ELF-1 (cell line): Measurements from ENCODE around the gene DOCK4.

ENCODE experiments used
- DNase-seq: peaks from one replicate; pipeline ENCODE4 v3.0.0-alpha.2; 2016; ENCODE audit warnings: low read depth, low spot score

DOCK4 gene

DNA sequence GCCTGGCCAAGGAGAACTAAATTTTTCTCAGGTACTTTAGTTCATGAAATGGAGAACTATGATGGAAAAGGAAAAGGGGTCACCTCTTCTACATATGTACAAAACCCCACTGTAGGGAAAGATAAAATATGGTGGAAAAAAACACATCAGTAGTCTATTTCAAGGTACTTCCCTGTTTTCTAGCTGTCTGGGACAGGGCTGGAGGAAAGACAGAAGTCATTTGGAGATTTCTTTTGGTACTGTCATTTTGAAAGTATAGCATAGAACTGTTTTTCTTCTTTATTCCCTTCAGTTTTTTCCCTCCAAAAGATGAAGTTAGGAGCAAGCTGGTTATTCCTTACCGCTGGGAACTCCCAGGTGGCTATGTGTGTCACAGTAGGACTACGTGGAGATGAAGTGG, 196.1 kb downstream of the DOCK4 start:
- no peak for DNase-seq

DNA sequence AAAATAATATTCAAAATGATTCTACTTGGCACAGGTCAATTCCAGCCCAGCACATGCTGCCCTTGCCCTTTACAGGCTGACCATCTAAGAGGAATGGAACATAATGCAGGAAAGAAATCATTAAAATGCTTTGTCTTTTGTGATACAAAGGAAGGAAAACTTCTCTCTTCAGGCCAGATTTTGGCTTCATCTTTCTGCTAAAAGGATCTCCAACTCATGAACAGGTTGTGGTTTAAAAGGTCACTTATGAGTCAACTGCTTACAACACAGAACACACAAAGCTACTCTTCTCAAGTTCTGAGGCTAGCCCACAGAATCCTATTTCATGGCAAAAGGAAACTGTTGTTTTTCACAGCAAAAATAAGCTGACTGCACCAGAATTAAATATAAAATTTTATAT, 197.1 kb downstream of the DOCK4 start:
- DNase-seq = no peak

DNA sequence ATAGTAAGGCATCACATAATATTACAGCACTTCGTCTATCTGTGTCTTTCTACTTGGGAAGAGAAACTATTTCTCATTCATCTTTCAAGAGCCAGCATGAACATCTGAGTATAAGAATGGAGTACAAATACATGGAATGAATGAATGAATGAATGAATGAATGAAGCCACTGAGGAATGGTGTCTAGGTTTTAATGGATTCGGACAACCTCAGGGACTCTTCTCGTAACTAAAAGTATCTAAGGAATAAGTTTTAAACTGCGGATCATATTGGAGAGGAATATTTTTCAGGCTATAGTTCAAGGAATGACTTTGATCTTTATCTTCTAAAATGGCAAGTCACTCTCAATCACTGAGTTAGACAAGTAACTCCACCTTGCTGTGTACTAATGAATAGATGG, 199.0 kb downstream of the DOCK4 start:
- DNase-seq = no peak

GRCh38 chr7:112006071-112006470, 200.1 kb downstream of the DOCK4 start:
- DNase-seq = no peak

- no peak for DNase-seq
Measured at GRCh38 chr7:112005205-112005775, 200.9 kb downstream of the DOCK4 start.

DNA sequence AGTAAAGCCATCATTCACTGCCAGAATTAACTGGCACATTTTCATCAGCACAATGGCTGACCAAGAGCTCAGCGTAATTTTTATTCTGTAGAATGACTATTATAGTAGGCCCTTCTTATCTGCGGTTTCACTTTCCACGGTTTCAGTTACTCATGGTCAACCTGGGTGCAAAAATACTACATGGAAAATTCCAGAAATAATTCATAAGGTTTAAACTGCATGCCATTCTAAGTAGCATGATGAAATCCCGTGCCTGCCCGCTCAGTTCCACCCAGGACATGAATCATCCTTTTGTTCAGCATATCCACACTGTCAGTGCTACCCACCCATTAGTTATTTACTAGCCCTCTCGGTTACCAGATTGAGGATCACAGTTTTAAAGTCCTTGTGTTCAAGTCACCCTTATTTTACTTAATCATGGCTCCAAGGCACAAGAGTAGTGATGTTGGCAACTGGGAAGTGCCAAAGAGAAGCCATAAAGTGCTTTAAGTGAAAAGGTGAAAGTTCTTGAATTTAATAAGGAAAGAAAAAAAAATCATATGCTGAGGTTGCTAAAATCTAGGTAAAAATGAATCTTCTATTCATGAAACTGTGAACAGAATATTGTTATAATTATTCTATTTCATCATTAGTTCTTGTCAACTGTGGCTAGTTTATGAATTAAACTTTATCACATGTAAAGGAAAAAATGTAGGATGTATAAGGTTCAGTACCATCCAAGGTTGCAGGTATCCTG, 204.9 kb downstream of the DOCK4 start:
- DNase-seq = no peak

DNA sequence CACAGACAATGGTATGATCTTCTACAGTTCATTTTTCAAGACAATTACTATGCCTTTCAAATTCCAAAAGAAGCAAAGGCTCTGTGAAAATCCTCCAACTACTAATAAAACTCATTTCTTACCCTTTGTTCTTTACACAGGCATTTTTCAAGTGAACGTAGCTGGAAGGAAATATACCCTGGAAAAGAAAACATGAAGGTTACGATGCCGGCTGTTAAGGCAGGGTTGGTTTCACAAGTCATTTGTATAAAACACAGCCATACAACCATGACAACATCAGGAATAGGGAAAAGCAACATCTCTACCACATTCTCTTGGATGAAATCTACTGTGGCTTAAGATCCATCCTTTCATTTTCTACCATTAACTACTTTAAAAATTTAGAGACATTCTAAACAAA, 207.9 kb downstream of the DOCK4 start:
- no peak for DNase-seq

- DNase-seq = no peak
Measured at GRCh38 chr7:111997546-111997945, 208.7 kb downstream of the DOCK4 start.

- DNase-seq = no peak
Measured at GRCh38 chr7:111992601-111993000, 213.6 kb downstream of the DOCK4 start.

GRCh38 chr7:111990643-111991042, 215.6 kb downstream of the DOCK4 start:
- no peak for DNase-seq

DNA sequence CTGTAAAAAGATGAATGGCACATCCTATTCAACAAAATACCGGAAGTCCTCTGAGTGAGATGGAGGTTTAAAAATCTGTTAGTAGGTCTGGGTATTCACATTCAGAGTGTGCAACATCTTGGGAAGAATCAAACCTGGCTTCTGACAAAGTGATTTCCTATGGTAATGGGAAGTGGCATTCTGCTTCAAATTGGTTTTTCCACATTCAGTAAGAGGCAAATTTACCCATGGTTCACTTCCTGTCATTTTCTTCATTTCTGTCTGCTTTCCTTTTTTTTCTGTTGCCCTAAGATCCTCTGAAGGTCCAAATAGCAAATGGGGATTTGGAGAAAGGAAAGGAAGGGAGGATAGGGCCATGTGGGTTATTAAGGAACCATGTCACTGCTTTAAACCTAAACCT, 218.3 kb downstream of the DOCK4 start:
- no peak for DNase-seq

- DNase-seq = no peak
Measured at GRCh38 chr7:111987115-111987826, 218.9 kb downstream of the DOCK4 start.

DNA sequence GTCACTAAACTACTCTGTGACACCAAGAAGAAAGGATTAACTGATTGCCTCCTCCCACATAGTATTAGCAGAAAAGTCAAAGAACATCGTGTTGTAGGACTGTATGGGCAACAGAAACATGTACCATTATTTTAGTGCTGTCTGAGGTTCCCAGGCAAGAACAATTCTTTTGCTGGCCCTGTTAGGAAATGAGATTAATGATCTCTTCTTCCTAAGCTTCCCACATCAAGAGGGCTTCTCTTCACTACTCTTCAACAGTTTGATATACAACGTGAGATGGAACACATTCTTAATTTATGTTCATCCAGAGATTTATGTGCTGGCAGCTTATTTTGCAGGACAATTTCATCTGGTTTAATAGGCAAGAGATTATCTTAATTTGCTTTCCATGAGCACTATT, 219.6 kb downstream of the DOCK4 start:
- DNase-seq = no peak

DNA sequence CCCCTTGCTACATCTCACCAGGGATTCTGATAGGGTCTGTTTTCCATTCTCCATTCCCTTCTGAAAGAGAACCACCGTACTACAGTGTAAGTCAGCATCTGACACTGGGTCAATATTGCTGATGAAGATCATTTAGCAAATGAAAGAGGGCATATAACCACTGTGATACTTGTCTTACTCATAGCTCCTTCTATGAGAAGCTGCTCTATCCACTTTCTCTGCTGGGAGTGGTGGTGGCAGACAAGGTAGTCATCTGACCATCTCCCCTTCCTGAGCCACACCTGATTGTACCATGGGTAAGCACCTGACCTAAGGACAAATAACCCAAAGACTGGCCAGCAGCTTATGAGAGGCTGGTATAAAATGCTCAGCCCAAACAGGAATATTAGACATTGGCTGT, 220.4 kb downstream of the DOCK4 start:
- no peak for DNase-seq

- no peak for DNase-seq
Measured at GRCh38 chr7:111982804-111983203, 223.4 kb downstream of the DOCK4 start.

- no peak for DNase-seq
Measured at GRCh38 chr7:111982133-111982532, 224.1 kb downstream of the DOCK4 start.

DNA sequence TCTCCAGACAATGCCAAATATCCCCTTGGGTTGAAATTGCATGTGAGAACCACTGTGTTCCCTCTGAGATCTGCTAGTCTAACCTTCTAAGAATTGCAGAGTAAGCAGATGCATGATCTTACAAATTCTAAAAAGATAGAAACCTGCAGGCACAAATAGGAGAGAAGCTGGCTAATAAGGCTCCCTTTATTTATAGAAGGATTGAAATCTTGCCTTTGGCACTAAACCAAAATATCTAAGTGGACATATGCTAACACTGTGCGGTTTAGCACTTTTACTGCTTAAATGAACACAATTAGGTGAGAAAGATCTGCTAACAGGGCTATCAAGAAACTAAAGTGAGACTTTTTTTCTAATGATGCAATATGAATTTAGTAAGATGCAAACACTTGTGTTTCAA, 225.5 kb downstream of the DOCK4 start:
- no peak for DNase-seq

DNA sequence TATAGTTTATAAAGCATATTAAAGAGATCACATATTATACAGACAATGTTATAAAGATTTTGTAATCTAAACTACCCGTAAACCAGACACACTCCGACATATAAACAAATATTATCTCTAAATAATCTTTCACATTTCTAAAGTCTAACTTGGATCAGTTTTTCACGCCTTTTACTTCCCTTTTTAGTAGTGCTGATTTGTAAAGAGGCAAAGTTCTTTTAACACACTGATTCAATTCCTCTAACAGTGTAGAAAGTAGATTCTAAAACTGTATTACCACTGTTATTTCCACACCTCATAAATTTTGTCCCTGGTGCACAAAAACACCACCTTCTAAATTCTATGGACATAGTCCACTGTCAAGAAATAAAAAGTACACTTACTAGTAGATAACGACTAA, 230.9 kb downstream of the DOCK4 start:
- no peak for DNase-seq

- DNase-seq = no peak
Measured at GRCh38 chr7:111960984-111961383, 245.2 kb downstream of the DOCK4 start.

DNA sequence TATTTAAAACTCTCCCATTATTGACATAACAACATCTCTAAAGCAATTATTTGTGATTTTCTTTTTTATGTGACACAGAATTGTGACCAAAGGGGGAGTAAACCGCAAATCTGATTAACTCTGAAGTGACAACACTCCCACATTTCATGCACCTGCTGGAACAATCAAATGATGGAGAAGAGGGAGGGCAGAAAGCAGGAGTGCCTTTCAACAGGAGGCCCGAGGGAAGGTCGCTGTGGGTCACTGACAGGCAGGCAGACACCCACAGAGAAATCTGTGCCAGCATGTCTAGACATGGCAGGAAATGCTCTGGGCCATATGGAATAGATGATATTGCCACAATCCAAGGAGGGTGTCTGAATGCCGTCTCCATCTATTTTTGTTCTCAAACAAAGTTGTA, 247.3 kb downstream of the DOCK4 start:
- no peak for DNase-seq

DNA sequence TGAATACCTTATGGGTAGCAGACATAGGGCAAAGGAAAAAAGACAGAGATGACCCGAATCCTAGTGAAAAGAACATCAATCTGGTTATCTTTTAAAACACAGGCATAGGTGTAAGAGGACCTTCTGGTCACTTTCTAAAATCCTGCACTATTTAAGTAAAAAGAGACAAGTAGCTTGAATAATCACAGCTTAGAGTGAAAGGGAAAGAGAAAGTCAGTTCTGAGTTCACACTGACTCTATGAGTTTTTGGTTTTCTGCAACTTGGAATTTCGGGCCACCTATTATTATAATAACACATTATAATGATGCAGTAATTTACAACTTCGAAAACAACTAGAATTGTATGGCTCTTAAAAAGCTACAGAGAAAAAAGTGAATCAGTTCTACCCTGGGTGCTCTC, 247.8 kb downstream of the DOCK4 start:
- DNase-seq = no peak

GRCh38 chr7:111955616-111956015, 250.6 kb downstream of the DOCK4 start:
- DNase-seq = no peak
